A673 (cell line): ENCODE measurements around the gene LMBR1.

Source experiments
- EZH2 ChIP-seq: fragments of 200-600 bp; sonication (generic); IDR thresholded peaks from 2 replicates; pipeline ENCODE4 v1.6.1; 2017; ENCODE audit warnings: borderline replicate concordance, low read depth, mild to moderate bottlenecking, mixed read lengths, antibody characterized with exemption, low read length; ENCODE audit not compliant: poor library complexity, severe bottlenecking
- TF ChIP-seq, protein P1 (sequence below): fragments of 300-800, 200-600 bp; sonication (generic); conservative IDR thresholded peaks from 2 replicates; pipeline ENCODE4 v1.5.1; 2017; ENCODE audit warnings: low read depth, mild to moderate bottlenecking, antibody characterized with exemption, low read length, moderate library complexity, mixed read lengths

DNA sequence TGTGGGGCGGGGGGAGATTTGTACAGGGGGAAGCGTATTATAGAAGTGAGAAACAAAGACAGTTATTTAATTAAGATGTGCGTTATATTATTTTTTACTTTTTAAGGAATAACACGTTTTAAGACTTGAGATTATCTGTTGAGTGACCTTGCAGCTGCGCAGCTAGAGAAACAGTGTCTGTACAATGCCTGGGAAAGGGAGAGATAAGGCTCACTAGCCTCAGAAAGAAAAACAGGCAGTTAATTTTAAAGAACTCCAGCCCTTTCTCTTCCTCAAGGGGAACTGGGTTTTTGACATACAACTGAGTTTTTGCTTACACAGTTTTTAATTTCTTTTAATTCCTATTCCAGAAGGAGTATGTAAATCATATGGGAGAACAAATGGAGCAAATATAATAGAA, 50.7 kb downstream of the LMBR1 start:
- TF ChIP-seq EZH2: no peak
- TF ChIP-seq, protein P1, sequence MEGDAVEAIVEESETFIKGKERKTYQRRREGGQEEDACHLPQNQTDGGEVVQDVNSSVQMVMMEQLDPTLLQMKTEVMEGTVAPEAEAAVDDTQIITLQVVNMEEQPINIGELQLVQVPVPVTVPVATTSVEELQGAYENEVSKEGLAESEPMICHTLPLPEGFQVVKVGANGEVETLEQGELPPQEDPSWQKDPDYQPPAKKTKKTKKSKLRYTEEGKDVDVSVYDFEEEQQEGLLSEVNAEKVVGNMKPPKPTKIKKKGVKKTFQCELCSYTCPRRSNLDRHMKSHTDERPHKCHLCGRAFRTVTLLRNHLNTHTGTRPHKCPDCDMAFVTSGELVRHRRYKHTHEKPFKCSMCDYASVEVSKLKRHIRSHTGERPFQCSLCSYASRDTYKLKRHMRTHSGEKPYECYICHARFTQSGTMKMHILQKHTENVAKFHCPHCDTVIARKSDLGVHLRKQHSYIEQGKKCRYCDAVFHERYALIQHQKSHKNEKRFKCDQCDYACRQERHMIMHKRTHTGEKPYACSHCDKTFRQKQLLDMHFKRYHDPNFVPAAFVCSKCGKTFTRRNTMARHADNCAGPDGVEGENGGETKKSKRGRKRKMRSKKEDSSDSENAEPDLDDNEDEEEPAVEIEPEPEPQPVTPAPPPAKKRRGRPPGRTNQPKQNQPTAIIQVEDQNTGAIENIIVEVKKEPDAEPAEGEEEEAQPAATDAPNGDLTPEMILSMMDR: no peak
